Measurements from ENCODE around the gene C12orf57. TPM values are rescaled to one million over a fixed set of nuclear protein-coding genes. Genes with fewer than 3 reads are reported as not detected.
A peak's percentile ranks its signal among the peaks of the same experiment; 100 is the strongest.

C12orf57 gene
- total and polyA plus RNA-seq, 2 of the 13 experiments (the other 11 are each of a cell fraction or from before 2014, with no cell fraction given): 84.0 to 287 TPM

DNA sequence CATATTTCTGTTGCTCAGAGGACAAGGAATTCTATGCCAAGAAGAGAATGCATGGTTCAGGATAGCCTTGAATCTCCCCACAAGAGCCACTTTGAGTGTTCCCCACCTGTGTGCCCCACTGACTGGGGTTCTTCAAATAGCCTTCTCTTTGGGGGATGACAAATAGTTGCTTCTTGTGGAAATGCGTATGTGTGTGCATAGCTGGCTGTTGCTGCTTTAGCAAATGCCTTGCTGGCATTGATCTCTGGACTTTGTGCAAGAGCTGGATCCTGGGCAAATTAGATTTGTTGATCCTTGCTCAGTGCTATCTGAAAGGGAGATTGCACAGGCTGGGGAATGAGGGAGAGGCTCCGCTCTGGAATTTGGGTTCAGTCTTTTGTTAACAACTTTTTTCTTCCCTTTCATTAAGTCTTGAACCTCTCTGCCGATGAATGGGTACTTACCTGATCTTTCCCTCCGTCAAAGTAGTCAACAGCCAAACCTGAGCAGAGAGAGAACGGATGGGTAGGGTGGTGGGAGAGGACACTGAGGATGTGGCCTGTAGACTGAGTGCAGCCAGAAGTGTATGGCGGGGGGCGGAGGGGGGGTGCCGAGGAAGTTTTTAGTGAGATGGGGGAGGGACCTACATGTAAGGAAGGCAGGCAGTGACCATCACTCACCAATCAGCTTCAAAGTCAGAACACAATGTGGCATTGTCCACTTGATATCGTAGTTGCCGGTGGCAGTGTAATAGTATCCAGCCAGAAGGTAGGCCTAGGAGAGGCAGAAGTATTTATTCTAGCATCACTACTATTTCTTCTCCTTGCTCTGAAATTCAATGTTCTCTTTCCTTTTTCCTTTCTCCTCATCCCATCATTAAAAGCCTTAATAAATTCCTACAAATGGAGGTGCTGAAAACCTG lies 37.6 kb downstream of the C12orf57 start (continued):
- TF ChIP-seq, protein P1, sequence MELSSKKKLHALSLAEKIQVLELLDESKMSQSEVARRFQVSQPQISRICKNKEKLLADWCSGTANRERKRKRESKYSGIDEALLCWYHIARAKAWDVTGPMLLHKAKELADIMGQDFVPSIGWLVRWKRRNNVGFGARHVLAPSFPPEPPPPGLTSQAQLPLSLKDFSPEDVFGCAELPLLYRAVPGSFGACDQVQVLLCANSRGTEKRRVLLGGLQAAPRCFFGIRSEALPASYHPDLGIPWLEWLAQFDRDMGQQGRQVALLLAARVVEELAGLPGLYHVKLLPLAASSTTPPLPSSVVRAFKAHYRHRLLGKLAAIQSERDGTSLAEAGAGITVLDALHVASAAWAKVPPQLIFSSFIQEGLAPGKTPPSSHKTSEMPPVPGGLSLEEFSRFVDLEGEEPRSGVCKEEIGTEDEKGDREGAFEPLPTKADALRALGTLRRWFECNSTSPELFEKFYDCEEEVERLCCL (CRISPR knock-in tag; IDR thresholded peaks at IDR 0.05; ENCODE audit: borderline replicate concordance): no peak
- TF ChIP-seq THYN1 (CRISPR knock-in tag; IDR thresholded peaks at IDR 0.05; ENCODE audit: borderline replicate concordance, low read depth) (no peak), RELA (CRISPR knock-in tag; IDR thresholded peaks at IDR 0.05) (no peak), ZNF274 (CRISPR knock-in tag; IDR thresholded peaks at IDR 0.05) (no peak), NCOA2 (CRISPR knock-in tag; IDR thresholded peaks at IDR 0.05) (peak; percentile 85; the same call in 1 of the 2 replicates), EED (CRISPR knock-in tag; IDR thresholded peaks at IDR 0.05) (no peak), ZNF33A (CRISPR knock-in tag; IDR thresholded peaks at IDR 0.05; ENCODE audit: borderline replicate concordance) (no peak), BORCS8-MEF2B (CRISPR knock-in tag; IDR thresholded peaks at IDR 0.05) (peak; percentile 66; the same call in 1 of the 2 replicates), SMARCE1 (IDR thresholded peaks at IDR 0.05; ENCODE audit: borderline replicate concordance) (no peak), ZNF207 (IDR thresholded peaks at IDR 0.05; ENCODE audit: borderline replicate concordance) (no peak), REPIN1 (CRISPR knock-in tag; IDR thresholded peaks at IDR 0.05; ENCODE audit: borderline replicate concordance, low read depth) (peak; percentile 80; the same call in 1 of the 2 replicates), ZNF619 (CRISPR knock-in tag; IDR thresholded peaks at IDR 0.05) (no peak), SAP130 (CRISPR knock-in tag; IDR thresholded peaks at IDR 0.05; ENCODE audit: low read depth) (peak; percentile 75; the same call in 1 of the 2 replicates), SYNCRIP (IDR thresholded peaks at IDR 0.05; ENCODE audit: insufficient read depth, low read depth, low read length) (no peak), SRSF4 (IDR thresholded peaks at IDR 0.05; ENCODE audit: low read depth, low read length, poor library complexity, severe bottlenecking) (no peak), ADNP (CRISPR knock-in tag; IDR thresholded peaks at IDR 0.05) (no peak), CEBPG (CRISPR knock-in tag; IDR thresholded peaks at IDR 0.05) (peak; percentile 85), TAF1 (CRISPR knock-in tag; IDR thresholded peaks at IDR 0.05) (peak; percentile 32; the same call in 1 of the 2 replicates), ISL2 (CRISPR knock-in tag; IDR thresholded peaks at IDR 0.05) (0 out of 2 replicates have a peak, but pooled peaks have one; percentile 29)
- TF ChIP-seq, protein P2, sequence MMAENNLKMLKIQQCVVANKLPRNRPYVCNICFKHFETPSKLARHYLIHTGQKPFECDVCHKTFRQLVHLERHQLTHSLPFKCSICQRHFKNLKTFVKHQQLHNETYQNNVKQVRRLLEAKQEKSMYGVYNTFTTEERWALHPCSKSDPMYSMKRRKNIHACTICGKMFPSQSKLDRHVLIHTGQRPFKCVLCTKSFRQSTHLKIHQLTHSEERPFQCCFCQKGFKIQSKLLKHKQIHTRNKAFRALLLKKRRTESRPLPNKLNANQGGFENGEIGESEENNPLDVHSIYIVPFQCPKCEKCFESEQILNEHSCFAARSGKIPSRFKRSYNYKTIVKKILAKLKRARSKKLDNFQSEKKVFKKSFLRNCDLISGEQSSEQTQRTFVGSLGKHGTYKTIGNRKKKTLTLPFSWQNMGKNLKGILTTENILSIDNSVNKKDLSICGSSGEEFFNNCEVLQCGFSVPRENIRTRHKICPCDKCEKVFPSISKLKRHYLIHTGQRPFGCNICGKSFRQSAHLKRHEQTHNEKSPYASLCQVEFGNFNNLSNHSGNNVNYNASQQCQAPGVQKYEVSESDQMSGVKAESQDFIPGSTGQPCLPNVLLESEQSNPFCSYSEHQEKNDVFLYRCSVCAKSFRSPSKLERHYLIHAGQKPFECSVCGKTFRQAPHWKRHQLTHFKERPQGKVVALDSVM (CRISPR knock-in tag; IDR thresholded peaks at IDR 0.05): no peak
- TF ChIP-seq, protein P3, sequence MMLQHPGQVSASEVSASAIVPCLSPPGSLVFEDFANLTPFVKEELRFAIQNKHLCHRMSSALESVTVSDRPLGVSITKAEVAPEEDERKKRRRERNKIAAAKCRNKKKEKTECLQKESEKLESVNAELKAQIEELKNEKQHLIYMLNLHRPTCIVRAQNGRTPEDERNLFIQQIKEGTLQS (CRISPR knock-in tag; IDR thresholded peaks at IDR 0.05): no peak
- TF ChIP-seq, protein P4, sequence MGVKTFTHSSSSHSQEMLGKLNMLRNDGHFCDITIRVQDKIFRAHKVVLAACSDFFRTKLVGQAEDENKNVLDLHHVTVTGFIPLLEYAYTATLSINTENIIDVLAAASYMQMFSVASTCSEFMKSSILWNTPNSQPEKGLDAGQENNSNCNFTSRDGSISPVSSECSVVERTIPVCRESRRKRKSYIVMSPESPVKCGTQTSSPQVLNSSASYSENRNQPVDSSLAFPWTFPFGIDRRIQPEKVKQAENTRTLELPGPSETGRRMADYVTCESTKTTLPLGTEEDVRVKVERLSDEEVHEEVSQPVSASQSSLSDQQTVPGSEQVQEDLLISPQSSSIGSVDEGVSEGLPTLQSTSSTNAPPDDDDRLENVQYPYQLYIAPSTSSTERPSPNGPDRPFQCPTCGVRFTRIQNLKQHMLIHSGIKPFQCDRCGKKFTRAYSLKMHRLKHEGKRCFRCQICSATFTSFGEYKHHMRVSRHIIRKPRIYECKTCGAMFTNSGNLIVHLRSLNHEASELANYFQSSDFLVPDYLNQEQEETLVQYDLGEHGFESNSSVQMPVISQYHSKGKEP (CRISPR knock-in tag; IDR thresholded peaks at IDR 0.05): no peak
- TF ChIP-seq, protein P5, sequence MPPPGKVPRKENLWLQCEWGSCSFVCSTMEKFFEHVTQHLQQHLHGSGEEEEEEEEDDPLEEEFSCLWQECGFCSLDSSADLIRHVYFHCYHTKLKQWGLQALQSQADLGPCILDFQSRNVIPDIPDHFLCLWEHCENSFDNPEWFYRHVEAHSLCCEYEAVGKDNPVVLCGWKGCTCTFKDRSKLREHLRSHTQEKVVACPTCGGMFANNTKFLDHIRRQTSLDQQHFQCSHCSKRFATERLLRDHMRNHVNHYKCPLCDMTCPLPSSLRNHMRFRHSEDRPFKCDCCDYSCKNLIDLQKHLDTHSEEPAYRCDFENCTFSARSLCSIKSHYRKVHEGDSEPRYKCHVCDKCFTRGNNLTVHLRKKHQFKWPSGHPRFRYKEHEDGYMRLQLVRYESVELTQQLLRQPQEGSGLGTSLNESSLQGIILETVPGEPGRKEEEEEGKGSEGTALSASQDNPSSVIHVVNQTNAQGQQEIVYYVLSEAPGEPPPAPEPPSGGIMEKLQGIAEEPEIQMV (CRISPR knock-in tag; IDR thresholded peaks at IDR 0.05; ENCODE audit: low read depth): no peak
